WTC11 (cell line): ENCODE measurements around the gene SPEN. TPM values are rescaled to one million over a fixed set of nuclear protein-coding genes. Genes with fewer than 3 reads are reported as not detected.
"Not testable (repeated sequence)": the region's sequence is repeated elsewhere in the genome, so short reads cannot be mapped to it uniquely, and the experiment has no call there.

Source experiments
- ATAC-seq: fragments of 200-7000 bp; cut with Tn5 transposase; 2 replicates; pipeline ENCODE4 v1.10.0; 2021; ENCODE audit warnings: mild to moderate bottlenecking, moderate library complexity
- CTCF ChIA-PET: fragments of 300-600 bp; sonication (Branson Sonifier 250); formaldehyde crosslinking; loops from one replicate; lab custom pipeline; 2021; ENCODE audit warnings: antibody characterized with exemption; lab: Charles Lee
- POLR2A ChIA-PET: fragments of 350-600 bp; sonication (Branson Sonifier 250); formaldehyde crosslinking; loops from one replicate; lab custom pipeline; 2021; ENCODE audit warnings: antibody characterized with exemption; lab: Charles Lee
- DNase-seq: peaks from one replicate; pipeline ENCODE4 v3.0.0; 2021; ENCODE audit warnings: low spot score
- H3K27ac Mint-ChIP-seq: 2 replicates; pipeline ENCODE4 v1.8.0; 2021; ENCODE audit warnings: mixed read lengths
- H3K27me3 Mint-ChIP-seq: 2 replicates; pipeline ENCODE4 v1.8.0; 2021; ENCODE audit warnings: low read depth, mild to moderate bottlenecking, moderate library complexity, mixed read lengths
- H3K36me3 Mint-ChIP-seq: 2 replicates; pipeline ENCODE4 v1.8.0; 2021; ENCODE audit warnings: mixed read lengths
- H3K4me1 Mint-ChIP-seq: 2 replicates; pipeline ENCODE4 v1.8.0; 2022; ENCODE audit warnings: mixed read lengths
- H3K4me3 Mint-ChIP-seq: 2 replicates; pipeline ENCODE4 v1.8.0; 2021; ENCODE audit warnings: mild to moderate bottlenecking, moderate library complexity, mixed read lengths
- H3K9me3 Mint-ChIP-seq: 2 replicates; pipeline ENCODE4 v1.8.0; 2021; ENCODE audit warnings: mixed read lengths
- CREB1 ChIP-seq: sonication (generic); formaldehyde crosslinking; IDR thresholded peaks from 2 replicates; pipeline ENCODE4 v1.8.0; 2023; ENCODE audit warnings: mild to moderate bottlenecking, missing genetic modification reagents
- ETV6 ChIP-seq: sonication (generic); formaldehyde crosslinking; IDR thresholded peaks from 2 replicates; pipeline ENCODE4 v1.8.1; 2022; ENCODE audit warnings: mild to moderate bottlenecking, missing genetic modification reagents
- KAT7 ChIP-seq: sonication (generic); formaldehyde crosslinking; IDR thresholded peaks from 2 replicates; pipeline ENCODE4 v1.8.1; 2023; ENCODE audit warnings: missing genetic modification reagents, mild to moderate bottlenecking, borderline replicate concordance
- MYBL2 ChIP-seq: sonication (generic); formaldehyde crosslinking; IDR thresholded peaks from 2 replicates; pipeline ENCODE4 v1.8.1; 2023; ENCODE audit warnings: mild to moderate bottlenecking, moderate library complexity, missing genetic modification reagents
- OVOL2 ChIP-seq: fragments of 250-450 bp; sonication (Bioruptor Pico); IDR thresholded peaks from 2 replicates; pipeline ENCODE4 v1.9.0; 2021; ENCODE audit warnings: mild to moderate bottlenecking, borderline replicate concordance
- SMAD4 ChIP-seq: sonication (generic); formaldehyde crosslinking; IDR thresholded peaks from 2 replicates; pipeline ENCODE4 v1.8.0; 2022; ENCODE audit warnings: mild to moderate bottlenecking, missing genetic modification reagents
- ZNF219 ChIP-seq: sonication (generic); formaldehyde crosslinking; IDR thresholded peaks from 2 replicates; pipeline ENCODE4 v1.8.0; 2023; ENCODE audit warnings: missing genetic modification reagents, mild to moderate bottlenecking, borderline replicate concordance
- ZNF416 ChIP-seq: fragments of 250-450 bp; sonication (Bioruptor Pico); IDR thresholded peaks from 2 replicates; pipeline ENCODE4 v1.9.0; 2021; ENCODE audit warnings: mild to moderate bottlenecking, inconsistent platforms
- total RNA-seq: library from RNA; stranded (reverse); gene quantifications from 3 replicates; pipeline ENCODE4 v1.2.3, GENCODE V29; 2021
- TF ChIP-seq, protein P1 (sequence below): sonication (generic); formaldehyde crosslinking; IDR thresholded peaks from 2 replicates; pipeline ENCODE4 v1.8.1; 2023; ENCODE audit warnings: mild to moderate bottlenecking, missing genetic modification reagents
- TF ChIP-seq, protein P2 (sequence below): sonication (generic); formaldehyde crosslinking; IDR thresholded peaks from 2 replicates; pipeline ENCODE4 v1.8.1; 2023; ENCODE audit warnings: mild to moderate bottlenecking, moderate library complexity, missing genetic modification reagents

The SPEN gene
- total RNA-seq, 1 experiment from 2014 or later: 48.8 TPM

DNA sequence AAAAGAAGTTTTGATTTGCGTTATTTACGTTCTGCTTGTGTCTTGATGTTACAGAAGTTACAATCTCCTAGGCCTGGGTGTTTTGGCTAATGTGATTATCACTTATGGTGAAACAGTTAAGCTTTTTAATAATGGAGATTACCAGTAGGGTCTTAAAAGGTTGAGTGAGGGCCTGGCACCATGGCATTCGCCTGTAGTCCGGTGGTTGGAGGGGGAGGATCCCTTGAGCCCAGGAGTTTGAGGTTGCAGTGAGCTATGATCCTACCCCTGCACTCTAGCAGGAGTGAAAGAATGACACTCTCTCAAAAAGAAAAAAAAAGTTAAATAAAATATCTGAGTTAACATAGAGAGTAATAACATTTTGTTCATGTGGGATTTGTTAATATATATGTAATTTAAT, 8.8 kb upstream of the SPEN start:
- H3K4me3 Mint-ChIP-seq: no peak overlapping the region
- POLR2A ChIA-PET: interaction anchor here (3.7 kb wide), 1 partner anchor 9 kb away, joined by 51 read pairs; the partner anchor contains the start of gene SPEN
- TF ChIP-seq SMAD4 (CRISPR knock-in tag) (no peak), KAT7 (no peak), ZNF219 (no peak), OVOL2 (CRISPR knock-in tag) (no peak), MYBL2 (CRISPR knock-in tag) (no peak), ETV6 (CRISPR knock-in tag) (no peak)
- TF ChIP-seq, protein P1, sequence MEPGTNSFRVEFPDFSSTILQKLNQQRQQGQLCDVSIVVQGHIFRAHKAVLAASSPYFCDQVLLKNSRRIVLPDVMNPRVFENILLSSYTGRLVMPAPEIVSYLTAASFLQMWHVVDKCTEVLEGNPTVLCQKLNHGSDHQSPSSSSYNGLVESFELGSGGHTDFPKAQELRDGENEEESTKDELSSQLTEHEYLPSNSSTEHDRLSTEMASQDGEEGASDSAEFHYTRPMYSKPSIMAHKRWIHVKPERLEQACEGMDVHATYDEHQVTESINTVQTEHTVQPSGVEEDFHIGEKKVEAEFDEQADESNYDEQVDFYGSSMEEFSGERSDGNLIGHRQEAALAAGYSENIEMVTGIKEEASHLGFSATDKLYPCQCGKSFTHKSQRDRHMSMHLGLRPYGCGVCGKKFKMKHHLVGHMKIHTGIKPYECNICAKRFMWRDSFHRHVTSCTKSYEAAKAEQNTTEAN (CRISPR knock-in tag): no peak

DNA sequence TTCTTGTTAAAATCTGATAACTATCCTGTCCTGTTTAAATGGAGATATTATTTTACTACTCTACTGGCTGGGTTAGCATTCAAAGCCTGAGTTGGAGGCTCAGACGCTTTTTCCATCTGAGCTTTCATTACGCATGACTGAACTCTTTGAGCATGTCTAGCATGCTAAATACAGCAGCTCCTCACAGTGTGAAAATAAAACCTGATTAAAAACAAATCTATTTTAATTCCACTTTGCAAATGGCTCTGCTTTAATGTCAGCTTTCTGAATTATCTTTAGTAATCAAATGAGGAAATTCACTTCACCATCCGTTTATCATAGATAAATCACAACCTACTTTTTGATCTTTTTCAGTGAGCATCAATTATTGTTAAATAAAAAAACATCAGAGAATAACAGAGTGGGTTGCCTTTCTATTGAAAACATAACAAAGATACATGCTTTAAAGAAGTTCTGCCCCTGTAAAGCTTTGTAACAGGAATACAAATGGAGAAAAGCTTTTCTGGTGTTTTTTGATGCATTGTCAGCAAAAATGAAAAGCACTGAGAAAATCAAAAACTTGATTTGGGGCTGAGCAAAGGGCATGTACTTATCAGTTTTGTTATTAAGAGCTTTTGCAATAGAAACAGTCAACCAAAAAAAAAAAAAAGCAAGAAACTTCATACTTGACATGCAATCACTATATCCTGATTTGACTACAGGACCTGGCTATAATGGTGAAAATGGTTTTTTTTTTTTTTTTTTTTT, 3.5 kb upstream of the SPEN start:
- DNase-seq (no peak), ATAC-seq (no peak)
- Mint-ChIP-seq H3K9me3 (no peaks in the 10 kb centered on the region), H3K4me1 (peaks cover 7% of the 10 kb centered on the region), H3K27me3 (peaks cover 2% of the 10 kb centered on the region; the same call in 1 of the 2 replicates), H3K36me3 (no peaks in the 10 kb centered on the region), H3K27ac (no peak overlapping the region), H3K4me3 (no peak overlapping the region)
- no peak for TF ChIP-seq ZNF416 (CRISPR knock-in tag)
- ChIA-PET CTCF (interaction anchor here (2.2 to 3.4 kb wide), 2 partner anchors 28 to 52 kb away, joined by 6 to 23 read pairs; no protein-coding TSS in a partner anchor), POLR2A (interaction anchor here (0.7 kb wide), 1 partner anchor 1595 kb away, joined by 3 read pairs; no protein-coding TSS in a partner anchor)

More for the DNA sequence above, 8.8 kb upstream of the SPEN start:
- Mint-ChIP-seq H3K36me3 (no peaks in the 10 kb centered on the region), H3K9me3 (no peaks in the 10 kb centered on the region), H3K27me3 (no peaks in the 10 kb centered on the region; the same call in 1 of the 2 replicates), H3K4me1 (peaks cover 14% of the 10 kb centered on the region; the same call in 1 of the 2 replicates), H3K27ac (no peak overlapping the region)
- CTCF ChIA-PET: interaction anchor here (0.6 to 2.5 kb wide), 6 partner anchors 9 to 99 kb away, joined by 3 to 13 read pairs (median 6); partner anchors contain the start of gene SPEN
- DNase-seq (no peak), ATAC-seq (no peak)

DNA sequence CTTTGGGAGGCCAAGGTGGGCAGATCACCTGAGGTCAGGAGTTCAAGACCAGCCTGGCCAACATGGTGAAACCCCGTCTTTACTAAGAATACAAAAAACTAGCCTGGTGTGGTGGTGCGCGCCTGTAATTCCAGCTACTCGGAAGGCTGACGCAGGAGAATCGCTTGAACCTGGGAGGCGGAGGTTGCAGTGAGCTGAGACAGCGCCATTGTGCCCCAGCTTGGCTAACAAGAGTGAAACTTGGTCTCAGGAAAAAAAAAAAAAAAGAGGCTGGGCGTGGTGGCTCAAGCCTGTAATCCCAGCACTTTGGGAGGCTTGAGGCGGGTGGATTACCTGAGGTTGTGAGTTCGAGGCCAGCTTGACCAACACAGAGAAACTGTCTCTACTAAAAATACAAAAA, 1.5 kb upstream of the SPEN start:
- CTCF ChIA-PET: interaction anchor here (0.7 to 2.6 kb wide), 3 partner anchors 12 to 178 kb away, joined by 3 to 21 read pairs (median 9); no protein-coding TSS in a partner anchor
- H3K4me1 Mint-ChIP-seq: peaks cover 18% of the 10 kb centered on the region
- not testable (repeated sequence) for H3K27ac Mint-ChIP-seq, H3K9me3 Mint-ChIP-seq, ATAC-seq, DNase-seq, H3K27me3 Mint-ChIP-seq, H3K36me3 Mint-ChIP-seq
- POLR2A ChIA-PET: interaction anchor here (0.7 to 3.6 kb wide), 4 partner anchors 9 to 794 kb away, joined by 3 to 51 read pairs (median 27); no protein-coding TSS in a partner anchor
- H3K4me3 Mint-ChIP-seq: peak overlapping the region; percentile 82

DNA sequence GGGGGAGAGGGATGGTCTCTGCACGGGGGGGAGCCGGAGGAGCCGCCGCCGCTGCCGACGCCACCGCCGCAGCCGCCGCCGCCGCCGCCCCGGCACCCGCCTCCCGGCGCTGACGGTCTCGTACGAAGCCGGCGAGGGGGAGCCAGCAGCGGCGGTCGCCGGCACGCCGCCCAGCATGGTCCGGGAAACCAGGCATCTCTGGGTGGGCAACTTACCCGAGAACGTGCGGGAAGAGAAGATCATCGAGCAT, 311 bp downstream of the SPEN start:
- no peak overlapping the region for H3K27ac Mint-ChIP-seq
- CTCF ChIA-PET: interaction anchor here (0.7 to 2.6 kb wide), 16 partner anchors 10 to 368 kb away, joined by 3 to 21 read pairs (median 5); no protein-coding TSS in a partner anchor
- no peaks in the 10 kb centered on the region for H3K9me3 Mint-ChIP-seq
- no peaks in the 10 kb centered on the region for H3K36me3 Mint-ChIP-seq
- POLR2A ChIA-PET: interaction anchor here (0.5 to 3.6 kb wide), 8 partner anchors 10 to 90 kb away, joined by 3 to 51 read pairs (median 4); no protein-coding TSS in a partner anchor
- peaks cover 5% of the 10 kb centered on the region; the same call in 1 of the 2 replicates for H3K27me3 Mint-ChIP-seq
- peak overlapping the region; percentile 62 for H3K4me3 Mint-ChIP-seq
- ATAC-seq (no peak), DNase-seq (no peak)
- H3K4me1 Mint-ChIP-seq: peaks cover 33% of the 10 kb centered on the region
- no peak for TF ChIP-seq CREB1 (CRISPR knock-in tag)
- TF ChIP-seq, protein P2, sequence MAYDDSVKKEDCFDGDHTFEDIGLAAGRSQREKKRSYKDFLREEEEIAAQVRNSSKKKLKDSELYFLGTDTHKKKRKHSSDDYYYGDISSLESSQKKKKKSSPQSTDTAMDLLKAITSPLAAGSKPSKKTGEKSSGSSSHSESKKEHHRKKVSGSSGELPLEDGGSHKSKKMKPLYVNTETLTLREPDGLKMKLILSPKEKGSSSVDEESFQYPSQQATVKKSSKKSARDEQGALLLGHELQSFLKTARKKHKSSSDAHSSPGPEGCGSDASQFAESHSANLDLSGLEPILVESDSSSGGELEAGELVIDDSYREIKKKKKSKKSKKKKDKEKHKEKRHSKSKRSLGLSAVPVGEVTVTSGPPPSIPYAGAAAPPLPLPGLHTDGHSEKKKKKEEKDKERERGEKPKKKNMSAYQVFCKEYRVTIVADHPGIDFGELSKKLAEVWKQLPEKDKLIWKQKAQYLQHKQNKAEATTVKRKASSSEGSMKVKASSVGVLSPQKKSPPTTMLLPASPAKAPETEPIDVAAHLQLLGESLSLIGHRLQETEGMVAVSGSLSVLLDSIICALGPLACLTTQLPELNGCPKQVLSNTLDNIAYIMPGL (CRISPR knock-in tag): 0 out of 2 replicates have a peak, but pooled peaks have one; percentile 11
